Stimulated activated naive CD8-positive, alpha-beta T cell treated with anti-CD3 and anti-CD28 coated beads, Interleukin-15, Interleukin-2, amounts not matched to agents 100 ng/mL and 50 ng/mL, for 24 hours (primary cell): Measurements from ENCODE around the gene DNAJC22.

Source experiments
- H3K27ac Mint-ChIP-seq: one replicate; pipeline ENCODE4 v1.8.0; 2021; ENCODE audit warnings: mild to moderate bottlenecking, mixed read lengths
- H3K27me3 Mint-ChIP-seq: one replicate; pipeline ENCODE4 v1.8.0; 2021; ENCODE audit warnings: mixed read lengths
- H3K36me3 Mint-ChIP-seq: one replicate; pipeline ENCODE4 v1.8.0; 2021; ENCODE audit warnings: low read depth, mixed read lengths
- H3K4me1 Mint-ChIP-seq: one replicate; pipeline ENCODE4 v1.8.0; 2021; ENCODE audit warnings: low read depth, mixed read lengths
- H3K4me3 Mint-ChIP-seq: one replicate; pipeline ENCODE4 v1.8.0; 2021; ENCODE audit warnings: mild to moderate bottlenecking, mixed read lengths
- H3K9me3 Mint-ChIP-seq: one replicate; pipeline ENCODE4 v1.8.0; 2021; ENCODE audit warnings: mixed read lengths

The DNAJC22 gene

GRCh38 chr12:49347311-49348193 lies 864 bp downstream of the DNAJC22 start:
- peaks cover 39% of the 10 kb centered on the region for H3K4me1 Mint-ChIP-seq
- H3K27ac Mint-ChIP-seq, result no peak overlapping the region
- H3K36me3 Mint-ChIP-seq, result no peaks in the 10 kb centered on the region
- no peaks in the 10 kb centered on the region for H3K9me3 Mint-ChIP-seq
- peaks cover 73% of the 10 kb centered on the region for H3K27me3 Mint-ChIP-seq
- peak overlapping the region; percentile 71 for H3K4me3 Mint-ChIP-seq

GRCh38 chr12:49348781-49349180 lies 2.1 kb downstream of the DNAJC22 start:
- Mint-ChIP-seq H3K4me1 (peaks cover 26% of the 10 kb centered on the region), H3K27ac (no peak overlapping the region), H3K9me3 (no peaks in the 10 kb centered on the region), H3K36me3 (no peaks in the 10 kb centered on the region), H3K27me3 (peaks cover 70% of the 10 kb centered on the region), H3K4me3 (no peak overlapping the region)

GRCh38 chr12:49349266-49349665 lies 2.6 kb downstream of the DNAJC22 start:
- Mint-ChIP-seq H3K4me1 (peaks cover 22% of the 10 kb centered on the region), H3K27me3 (peaks cover 66% of the 10 kb centered on the region), H3K4me3 (no peak overlapping the region), H3K36me3 (no peaks in the 10 kb centered on the region), H3K9me3 (no peaks in the 10 kb centered on the region), H3K27ac (no peak overlapping the region)

- H3K4me3 Mint-ChIP-seq, result no peak overlapping the region
- no peaks in the 10 kb centered on the region for H3K36me3 Mint-ChIP-seq
- H3K4me1 Mint-ChIP-seq, result peaks cover 2% of the 10 kb centered on the region
- H3K9me3 Mint-ChIP-seq, result no peaks in the 10 kb centered on the region
- H3K27me3 Mint-ChIP-seq, result peaks cover 54% of the 10 kb centered on the region
- no peak overlapping the region for H3K27ac Mint-ChIP-seq
These were observed 5.7 kb downstream of the DNAJC22 start for GRCh38 chr12:49352351-49352750.

DNA sequence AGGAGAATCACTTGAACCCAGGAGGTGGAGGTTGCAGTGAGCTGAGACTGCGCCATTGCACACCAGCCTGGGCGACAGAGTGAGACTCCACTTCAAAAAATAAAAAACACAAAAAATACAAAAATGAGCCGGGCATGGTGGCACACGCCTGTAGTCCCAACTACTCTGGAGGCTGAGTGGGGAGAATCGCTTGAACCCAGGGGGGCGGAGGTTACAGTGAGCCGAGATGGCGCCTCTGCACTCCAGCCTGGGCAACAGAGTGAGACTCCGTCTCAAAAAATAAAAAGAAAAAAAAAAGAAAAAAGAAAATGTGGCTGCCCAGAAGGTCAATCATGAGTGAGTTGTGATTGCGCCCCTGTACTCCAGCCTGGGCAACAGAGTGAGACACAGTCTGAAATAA lies 9.2 kb downstream of the DNAJC22 start:
- no peak overlapping the region for H3K27ac Mint-ChIP-seq
- no peaks in the 10 kb centered on the region for H3K9me3 Mint-ChIP-seq
- no peaks in the 10 kb centered on the region for H3K36me3 Mint-ChIP-seq
- no peak overlapping the region for H3K4me3 Mint-ChIP-seq
- H3K27me3 Mint-ChIP-seq, result peaks cover 41% of the 10 kb centered on the region
- peaks cover 5% of the 10 kb centered on the region for H3K4me1 Mint-ChIP-seq

DNA sequence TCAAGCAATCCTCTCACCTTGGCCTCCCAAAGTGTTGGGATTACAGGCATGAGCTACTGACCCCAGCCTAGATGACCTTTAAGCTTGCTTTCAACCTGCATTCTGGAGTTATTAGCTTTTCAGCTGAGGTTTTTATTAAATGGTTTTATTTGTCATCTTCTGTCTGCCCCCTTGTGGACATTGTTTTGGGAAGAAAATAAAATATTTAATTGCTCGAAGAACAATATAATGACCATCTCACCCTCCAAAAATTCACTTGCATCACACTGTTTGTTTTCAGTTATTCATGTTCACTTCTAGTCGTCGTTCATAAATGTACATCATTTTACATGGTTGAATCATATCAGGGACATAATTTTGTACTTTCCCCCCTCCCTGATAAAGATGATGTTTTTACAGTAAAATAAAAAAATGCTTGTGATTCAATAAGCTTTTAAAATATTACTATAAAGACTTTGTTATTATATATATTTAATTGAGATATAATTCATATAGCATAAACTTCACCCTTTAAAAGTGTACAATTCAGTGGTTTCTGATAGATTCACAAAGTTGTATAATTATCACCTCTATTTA lies 10.5 kb downstream of the DNAJC22 start:
- no peak overlapping the region for H3K27ac Mint-ChIP-seq
- no peak overlapping the region for H3K4me3 Mint-ChIP-seq
- no peaks in the 10 kb centered on the region for H3K36me3 Mint-ChIP-seq
- no peaks in the 10 kb centered on the region for H3K9me3 Mint-ChIP-seq
- peaks cover 37% of the 10 kb centered on the region for H3K27me3 Mint-ChIP-seq
- H3K4me1 Mint-ChIP-seq, result peaks cover 5% of the 10 kb centered on the region

DNA sequence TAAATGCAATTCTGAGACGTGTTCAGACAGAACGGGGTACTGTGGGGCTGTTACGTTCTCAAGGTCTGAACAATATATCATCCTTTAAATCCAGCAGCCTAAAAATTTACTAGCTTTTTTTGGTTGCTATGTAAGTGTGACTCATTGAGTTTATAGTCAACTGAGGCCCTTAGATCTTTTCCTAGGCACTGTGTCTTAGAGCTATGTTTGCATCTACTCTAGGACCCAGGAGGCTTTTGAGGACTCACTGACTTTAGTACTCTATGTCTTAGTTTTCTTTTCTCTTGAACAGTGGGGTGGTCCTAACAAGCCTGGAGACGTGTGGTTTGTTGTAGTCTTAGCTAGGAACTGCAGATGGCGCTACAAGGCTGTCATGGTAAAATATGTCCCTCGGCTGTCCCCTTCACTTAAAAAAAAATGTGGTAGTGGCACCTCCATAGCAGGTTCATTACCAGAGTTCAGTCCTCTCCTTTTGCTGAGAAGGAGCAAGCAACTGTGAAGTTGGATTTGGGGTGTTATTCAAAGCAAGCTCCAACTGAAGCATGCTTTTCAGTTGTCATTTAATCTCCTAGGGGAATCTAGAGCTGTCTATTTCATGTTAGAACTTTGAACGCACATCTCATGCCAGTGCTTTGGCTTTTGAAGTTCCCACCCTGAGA lies 11.9 kb downstream of the DNAJC22 start:
- H3K9me3 Mint-ChIP-seq, result no peaks in the 10 kb centered on the region
- H3K27me3 Mint-ChIP-seq, result peaks cover 29% of the 10 kb centered on the region
- no peak overlapping the region for H3K27ac Mint-ChIP-seq
- peaks cover 5% of the 10 kb centered on the region for H3K4me1 Mint-ChIP-seq
- H3K36me3 Mint-ChIP-seq, result no peaks in the 10 kb centered on the region
- H3K4me3 Mint-ChIP-seq, result no peak overlapping the region

DNA sequence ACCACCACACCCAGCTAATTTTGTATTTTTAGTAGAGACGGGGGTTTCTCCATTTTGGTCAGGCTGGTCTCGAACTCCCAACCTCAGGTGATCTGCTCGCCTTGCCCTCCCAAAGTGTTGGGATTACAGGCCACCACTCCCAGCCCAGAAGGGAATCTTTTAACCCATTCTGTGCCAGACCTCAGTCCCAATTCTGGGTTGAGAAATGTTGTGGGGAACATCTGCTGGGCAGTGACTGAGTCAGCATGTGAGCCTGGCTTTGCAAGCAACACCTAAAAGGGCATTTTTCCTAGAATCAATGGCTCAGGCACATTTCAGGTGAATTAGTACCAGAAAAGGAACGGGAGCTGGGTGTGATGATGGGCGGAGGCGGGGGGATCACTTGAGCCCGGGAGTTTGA lies 13.0 kb downstream of the DNAJC22 start:
- H3K9me3 Mint-ChIP-seq, result no peaks in the 10 kb centered on the region
- no peak overlapping the region for H3K4me3 Mint-ChIP-seq
- H3K27me3 Mint-ChIP-seq, result peaks cover 25% of the 10 kb centered on the region
- H3K36me3 Mint-ChIP-seq, result no peaks in the 10 kb centered on the region
- no peak overlapping the region for H3K27ac Mint-ChIP-seq
- peaks cover 5% of the 10 kb centered on the region for H3K4me1 Mint-ChIP-seq

GRCh38 chr12:49362077-49362476 lies 15.4 kb downstream of the DNAJC22 start:
- Mint-ChIP-seq H3K4me1 (peaks cover 18% of the 10 kb centered on the region), H3K4me3 (no peak overlapping the region), H3K36me3 (no peaks in the 10 kb centered on the region), H3K27me3 (peaks cover 17% of the 10 kb centered on the region), H3K27ac (no peak overlapping the region), H3K9me3 (no peaks in the 10 kb centered on the region)

- H3K9me3 Mint-ChIP-seq, result no peaks in the 10 kb centered on the region
- peaks cover 33% of the 10 kb centered on the region for H3K4me1 Mint-ChIP-seq
- no peak overlapping the region for H3K4me3 Mint-ChIP-seq
- no peak overlapping the region for H3K27ac Mint-ChIP-seq
- no peaks in the 10 kb centered on the region for H3K36me3 Mint-ChIP-seq
- H3K27me3 Mint-ChIP-seq, result peaks cover 7% of the 10 kb centered on the region
These were observed 18.3 kb downstream of the DNAJC22 start for GRCh38 chr12:49364989-49365388.

GRCh38 chr12:49365542-49365941 lies 18.9 kb downstream of the DNAJC22 start:
- no peaks in the 10 kb centered on the region for H3K36me3 Mint-ChIP-seq
- peak overlapping the region; percentile 58 for H3K27ac Mint-ChIP-seq
- H3K4me1 Mint-ChIP-seq, result peaks cover 38% of the 10 kb centered on the region
- H3K4me3 Mint-ChIP-seq, result peak overlapping the region; percentile 47
- no peaks in the 10 kb centered on the region for H3K9me3 Mint-ChIP-seq
- peaks cover 7% of the 10 kb centered on the region for H3K27me3 Mint-ChIP-seq

- peaks cover 3% of the 10 kb centered on the region for H3K27me3 Mint-ChIP-seq
- H3K36me3 Mint-ChIP-seq, result no peaks in the 10 kb centered on the region
- no peaks in the 10 kb centered on the region for H3K9me3 Mint-ChIP-seq
- peak overlapping the region; percentile 95 for H3K27ac Mint-ChIP-seq
- H3K4me3 Mint-ChIP-seq, result peak overlapping the region; percentile 83
- H3K4me1 Mint-ChIP-seq, result peaks cover 38% of the 10 kb centered on the region
These were observed 19.5 kb downstream of the DNAJC22 start for GRCh38 chr12:49366096-49366651.

- Mint-ChIP-seq H3K4me1 (peaks cover 38% of the 10 kb centered on the region), H3K4me3 (peak overlapping the region; percentile 83), H3K27ac (peak overlapping the region; percentile 95), H3K9me3 (no peaks in the 10 kb centered on the region), H3K27me3 (no peaks in the 10 kb centered on the region), H3K36me3 (no peaks in the 10 kb centered on the region)
These were observed 20.1 kb downstream of the DNAJC22 start for GRCh38 chr12:49366652-49367380.

GRCh38 chr12:49367381-49368239 lies 20.9 kb downstream of the DNAJC22 start, which contains the start of gene SPATS2:
SPATS2 (plus strand) TSS chr12:49367462; CDS start chr12:49461013, 93,551 bp downstream.
- peak within 1 kb of the TSS; percentile 83 for H3K4me3 Mint-ChIP-seq
- peak within 1 kb of the TSS; percentile 95 for H3K27ac Mint-ChIP-seq
- no peaks in the 10 kb centered on the region for H3K9me3 Mint-ChIP-seq
- H3K27me3 Mint-ChIP-seq, result no peaks in the 10 kb centered on the region
- no peaks in the 10 kb centered on the region for H3K36me3 Mint-ChIP-seq
- peaks cover 38% of the 10 kb centered on the region for H3K4me1 Mint-ChIP-seq
